ENCODE results near the gene RNASE4. TPM values are rescaled to one million over a fixed set of nuclear protein-coding genes. Genes with fewer than 3 reads are reported as not detected.

RNASE4 gene
- total RNA-seq, 1 donor from 2014 or later, result 6.3 TPM

- Histone ChIP-seq H3K9me3 (ENCODE audit: insufficient read depth, low read depth, low read length) (peaks cover 3% of the 10 kb centered on the region), H4K20me1 (ENCODE audit: insufficient read depth, low read length) (no peaks in the 10 kb centered on the region), H3K4me1 (ENCODE audit: insufficient read depth, low read length) (no peaks in the 10 kb centered on the region), H3K36me3 (ENCODE audit: insufficient read depth, low read length) (no peaks in the 10 kb centered on the region), H3K4me2 (ENCODE audit: low read length) (no peak overlapping the region), H2AFZ (ENCODE audit: low read depth, low read length) (no peak overlapping the region), H3K4me3 (ENCODE audit: insufficient read depth, low read depth, low read length) (no peak overlapping the region), H3K27me3 (ENCODE audit: insufficient read depth, low read length) (no peaks in the 10 kb centered on the region), H3K9ac (ENCODE audit: low read length) (no peak overlapping the region), H3K27ac (ENCODE audit: low read depth, low read length) (no peak overlapping the region), H3K79me2 (ENCODE audit: insufficient read depth, low read length) (no peaks in the 10 kb centered on the region)
- DNase-seq (ENCODE audit: low read depth) (no peak), FAIRE-seq (no peak)
- Mint-ChIP-seq H3K4me1 (ENCODE audit: low read depth, unreplicated experiment) (peaks cover 11% of the 10 kb centered on the region), H3K27ac (ENCODE audit: unreplicated experiment) (no peak overlapping the region), H3K36me3 (ENCODE audit: low read depth, unreplicated experiment) (peaks cover 2% of the 10 kb centered on the region), H3K9me3 (ENCODE audit: unreplicated experiment) (peaks cover 6% of the 10 kb centered on the region), H3K4me3 (ENCODE audit: unreplicated experiment) (no peak overlapping the region), H3K27me3 (ENCODE audit: low read depth, unreplicated experiment) (no peaks in the 10 kb centered on the region)
- TF ChIP-seq CTCF (IDR thresholded peaks at IDR 0.05; ENCODE audit: insufficient read depth, low read depth, low read length), result no peak
- TF ChIP-seq EZH2 (IDR thresholded peaks at IDR 0.05; ENCODE audit: insufficient read depth, low read length), result no peak
Measured at GRCh38 chr14:20746566-20746965, 62.2 kb downstream of the RNASE4 start.

GRCh38 chr14:20748439-20748838 is 64.1 kb downstream of the RNASE4 start:
- Mint-ChIP-seq H3K27me3 (ENCODE audit: low read depth, unreplicated experiment) (no peaks in the 10 kb centered on the region), H3K27ac (ENCODE audit: unreplicated experiment) (no peak overlapping the region), H3K9me3 (ENCODE audit: unreplicated experiment) (peaks cover 22% of the 10 kb centered on the region), H3K4me3 (ENCODE audit: unreplicated experiment) (no peak overlapping the region), H3K4me1 (ENCODE audit: low read depth, unreplicated experiment) (peaks cover 11% of the 10 kb centered on the region), H3K36me3 (ENCODE audit: low read depth, unreplicated experiment) (peaks cover 7% of the 10 kb centered on the region)
- Histone ChIP-seq H3K9ac (ENCODE audit: low read length) (no peak overlapping the region), H3K36me3 (ENCODE audit: insufficient read depth, low read length) (no peaks in the 10 kb centered on the region), H3K27me3 (ENCODE audit: insufficient read depth, low read length) (no peaks in the 10 kb centered on the region), H3K9me3 (ENCODE audit: insufficient read depth, low read depth, low read length) (peaks cover 6% of the 10 kb centered on the region), H3K4me2 (ENCODE audit: low read length) (no peak overlapping the region), H3K79me2 (ENCODE audit: insufficient read depth, low read length) (no peaks in the 10 kb centered on the region), H4K20me1 (ENCODE audit: insufficient read depth, low read length) (no peaks in the 10 kb centered on the region), H3K4me1 (ENCODE audit: insufficient read depth, low read length) (no peaks in the 10 kb centered on the region), H3K4me3 (ENCODE audit: insufficient read depth, low read depth, low read length) (no peak overlapping the region), H3K27ac (ENCODE audit: low read depth, low read length) (no peak overlapping the region), H2AFZ (ENCODE audit: low read depth, low read length) (no peak overlapping the region)
- FAIRE-seq, result no peak
- TF ChIP-seq CTCF (IDR thresholded peaks at IDR 0.05; ENCODE audit: insufficient read depth, low read depth, low read length) (no peak), EZH2 (IDR thresholded peaks at IDR 0.05; ENCODE audit: insufficient read depth, low read length) (no peak)
- no peak for DNase-seq (ENCODE audit: low read depth)

- peaks cover 7% of the 10 kb centered on the region for H3K36me3 Mint-ChIP-seq (ENCODE audit: low read depth, unreplicated experiment)
- H3K4me1 ChIP-seq (ENCODE audit: insufficient read depth, low read length), result no peaks in the 10 kb centered on the region
- H2AFZ ChIP-seq (ENCODE audit: low read depth, low read length), result no peak overlapping the region
- H3K79me2 ChIP-seq (ENCODE audit: insufficient read depth, low read length), result no peaks in the 10 kb centered on the region
- H3K4me2 ChIP-seq (ENCODE audit: low read length), result no peak overlapping the region
- no peak overlapping the region for H3K27ac Mint-ChIP-seq (ENCODE audit: unreplicated experiment)
- H3K4me3 Mint-ChIP-seq (ENCODE audit: unreplicated experiment), result no peak overlapping the region
- DNase-seq (ENCODE audit: low read depth) (no peak), FAIRE-seq (no peak)
- H3K9ac ChIP-seq (ENCODE audit: low read length), result no peak overlapping the region
- peaks cover 11% of the 10 kb centered on the region for H3K4me1 Mint-ChIP-seq (ENCODE audit: low read depth, unreplicated experiment)
- H3K36me3 ChIP-seq (ENCODE audit: insufficient read depth, low read length), result no peaks in the 10 kb centered on the region
- no peaks in the 10 kb centered on the region for H3K27me3 Mint-ChIP-seq (ENCODE audit: low read depth, unreplicated experiment)
- H3K27ac ChIP-seq (ENCODE audit: low read depth, low read length), result no peak overlapping the region
- no peaks in the 10 kb centered on the region for H4K20me1 ChIP-seq (ENCODE audit: insufficient read depth, low read length)
- H3K9me3 Mint-ChIP-seq (ENCODE audit: unreplicated experiment), result peaks cover 24% of the 10 kb centered on the region
- H3K4me3 ChIP-seq (ENCODE audit: insufficient read depth, low read depth, low read length), result no peak overlapping the region
- H3K27me3 ChIP-seq (ENCODE audit: insufficient read depth, low read length), result no peaks in the 10 kb centered on the region
- TF ChIP-seq EZH2 (IDR thresholded peaks at IDR 0.05; ENCODE audit: insufficient read depth, low read length), result no peak
- no peak for TF ChIP-seq CTCF (IDR thresholded peaks at IDR 0.05; ENCODE audit: insufficient read depth, low read depth, low read length)
- H3K9me3 ChIP-seq (ENCODE audit: insufficient read depth, low read depth, low read length), result peaks cover 6% of the 10 kb centered on the region
Measured at GRCh38 chr14:20750194-20750593, 65.8 kb downstream of the RNASE4 start.

Other genes with a start within 250 kb of the RNASE4 start
- 0.07 TPM in 1 of 2 replicates, not detected in the other for gene KLHL33, start 248.4 kb upstream of the RNASE4 start, total RNA-seq
- gene OSGEP, start 229.7 kb upstream of the RNASE4 start, total RNA-seq, result 18.3 and 23.0 TPM in 2 replicates
- 142 and 148 TPM in 2 replicates for gene APEX1, start 229.3 kb upstream of the RNASE4 start, total RNA-seq
- gene PIP4P1, start 223.1 kb upstream of the RNASE4 start, total RNA-seq, result 19.5 and 19.8 TPM in 2 replicates
- gene PNP, start 215.2 kb upstream of the RNASE4 start, total RNA-seq, result 45.5 and 56.8 TPM in 2 replicates
- gene RNASE10, start 179.0 kb upstream of the RNASE4 start, total RNA-seq, result 0.34 and 0.43 TPM in 2 replicates
- gene RNASE9, start 123.5 kb upstream of the RNASE4 start, total RNA-seq, result not detected in 2 replicates
- not detected in 2 replicates for gene RNASE11, start 96.6 kb upstream of the RNASE4 start, total RNA-seq
- gene RNASE12, start 93.2 kb upstream of the RNASE4 start, total RNA-seq, result not detected in 2 replicates
- gene OR6S1, start 42.9 kb upstream of the RNASE4 start, total RNA-seq, result not detected in 2 replicates
- 4.0 and 5.2 TPM in 2 replicates for gene ANG, start 4.2 kb downstream of the RNASE4 start, total RNA-seq
- not detected in 2 replicates for gene EDDM3A, start 61.3 kb downstream of the RNASE4 start, total RNA-seq
- not detected in 2 replicates for gene EDDM3B, start 83.8 kb downstream of the RNASE4 start, total RNA-seq
- gene RNASE6, start 96.7 kb downstream of the RNASE4 start, total RNA-seq, result 0.29 TPM in 1 of 2 replicates, not detected in the other
- 4.7 and 5.3 TPM in 2 replicates for gene RNASE1, start 118.3 kb downstream of the RNASE4 start, total RNA-seq
- gene RNASE3, start 206.8 kb downstream of the RNASE4 start, total RNA-seq, result not detected in 2 replicates

Data from astrocyte (in vitro differentiated cells and primary cell).